HG02623 (cell line): ENCODE data around the gene KIN.
"Not testable (repeated sequence)": the region's sequence is repeated elsewhere in the genome, so short reads cannot be mapped to it uniquely, and the experiment has no call there.

ENCODE experiments used
- ATAC-seq: cut with Tn5 transposase; IDR thresholded peaks from one replicate; pipeline ENCODE4 v1.9.1; 2021; ENCODE audit warnings: moderate library complexity; ENCODE audit not compliant: unreplicated experiment

The KIN gene, protein sequence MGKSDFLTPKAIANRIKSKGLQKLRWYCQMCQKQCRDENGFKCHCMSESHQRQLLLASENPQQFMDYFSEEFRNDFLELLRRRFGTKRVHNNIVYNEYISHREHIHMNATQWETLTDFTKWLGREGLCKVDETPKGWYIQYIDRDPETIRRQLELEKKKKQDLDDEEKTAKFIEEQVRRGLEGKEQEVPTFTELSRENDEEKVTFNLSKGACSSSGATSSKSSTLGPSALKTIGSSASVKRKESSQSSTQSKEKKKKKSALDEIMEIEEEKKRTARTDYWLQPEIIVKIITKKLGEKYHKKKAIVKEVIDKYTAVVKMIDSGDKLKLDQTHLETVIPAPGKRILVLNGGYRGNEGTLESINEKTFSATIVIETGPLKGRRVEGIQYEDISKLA

DNA sequence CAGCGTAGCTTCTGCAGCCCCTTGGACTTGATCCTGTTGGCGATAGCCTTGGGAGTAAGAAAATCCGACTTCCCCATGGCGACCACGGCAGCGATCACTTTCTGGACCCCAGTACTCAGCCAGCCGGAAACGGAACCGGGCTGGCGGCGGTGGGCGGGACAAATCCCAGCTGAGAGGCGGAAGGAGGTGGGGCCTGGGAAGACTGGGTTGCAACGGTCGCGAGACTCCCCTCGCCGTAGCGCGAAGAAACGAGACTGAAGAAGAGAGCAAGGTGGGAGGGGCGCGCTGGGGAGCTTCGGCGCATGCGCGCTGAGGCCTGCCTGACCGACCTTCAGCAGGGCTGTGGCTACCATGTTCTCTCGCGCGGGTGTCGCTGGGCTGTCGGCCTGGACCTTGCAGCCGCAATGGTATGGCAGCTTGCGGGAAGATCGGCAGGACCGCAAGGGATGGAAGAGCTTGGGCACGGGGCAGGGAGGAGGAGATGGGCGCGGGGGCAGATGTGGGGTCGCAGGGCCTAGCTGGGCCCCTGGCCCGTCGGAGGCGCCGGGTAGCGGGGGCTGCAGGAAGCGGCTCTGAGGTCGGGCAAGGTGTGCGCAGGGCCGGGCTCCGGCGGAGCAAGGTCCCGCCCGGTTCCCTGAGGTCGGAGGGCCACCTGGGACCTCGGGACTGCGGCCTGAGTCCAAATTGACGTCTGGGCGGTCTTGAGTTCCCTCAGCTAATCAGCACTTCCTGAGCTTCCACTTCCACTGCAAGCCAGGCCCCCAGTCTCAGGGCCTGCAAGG, at the start of gene KIN, which contains the start of gene ATP5F1C:
Gene KIN, minus strand, starts transcription at position 137 of the 782 bp plus-strand sequence. Its CDS starts 60 bp downstream, at position 77.
Gene ATP5F1C, plus strand, starts transcription at position 321 of the 782 bp plus-strand sequence. Its CDS starts 31 bp downstream, at position 352.
- peak; percentile 90 for ATAC-seq

DNA sequence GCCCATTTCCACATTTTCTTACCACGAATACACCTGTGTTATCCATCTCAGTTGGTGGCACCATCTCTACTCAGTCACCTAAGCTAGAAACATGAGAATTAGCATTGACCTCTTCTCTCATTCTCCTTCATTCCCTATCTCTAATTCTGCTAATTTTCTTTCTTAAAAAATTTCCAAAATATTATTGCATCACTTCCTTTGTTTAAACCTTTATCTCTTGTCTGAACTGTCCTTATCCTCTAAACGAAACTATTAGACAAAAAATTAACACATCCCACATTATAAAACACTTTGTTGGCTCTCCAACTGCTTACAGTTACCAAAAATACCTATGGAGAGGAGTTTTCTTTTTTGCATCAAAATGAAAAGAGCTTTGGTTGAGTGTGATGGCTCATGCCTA, 48.8 kb upstream of the KIN start:
- no peak for ATAC-seq

DNA sequence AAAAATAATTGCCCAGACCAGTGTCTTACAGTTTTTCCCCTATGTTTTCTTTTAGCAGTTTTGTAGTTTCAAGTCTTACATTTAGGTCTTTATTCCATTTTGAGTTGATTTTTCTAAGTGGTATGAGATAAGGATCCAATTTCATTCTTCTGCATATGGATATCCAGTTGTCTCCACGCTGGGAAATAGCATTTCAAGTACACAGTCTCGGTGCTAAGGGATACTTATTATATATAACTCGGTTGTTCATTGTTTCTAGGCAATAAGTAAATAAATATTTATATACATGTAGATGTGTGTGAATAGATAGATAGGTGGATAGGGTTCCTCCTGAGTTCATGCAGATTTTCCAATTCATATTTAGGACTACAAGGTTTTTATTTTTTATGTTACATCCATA, 46.5 kb upstream of the KIN start:
- ATAC-seq = no peak

DNA sequence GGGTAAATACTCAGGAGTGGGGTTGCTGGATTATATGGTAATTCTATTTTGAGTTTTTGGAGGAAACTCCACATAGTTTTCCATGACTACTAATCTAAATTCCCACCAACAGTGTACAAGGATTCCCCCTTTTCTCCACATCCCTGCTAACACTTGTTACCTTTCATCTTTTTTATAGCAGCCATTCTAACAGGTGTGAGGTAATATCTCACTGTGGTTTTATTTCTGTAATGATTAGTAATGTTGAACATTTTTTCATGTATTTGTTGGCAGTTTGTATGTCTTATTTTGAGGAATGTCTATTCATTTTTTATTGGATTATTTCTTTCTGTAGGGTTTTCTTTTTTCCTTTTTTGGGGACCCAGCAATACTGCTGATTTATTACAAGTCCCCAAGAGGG, 45.4 kb upstream of the KIN start:
- ATAC-seq = no peak

DNA sequence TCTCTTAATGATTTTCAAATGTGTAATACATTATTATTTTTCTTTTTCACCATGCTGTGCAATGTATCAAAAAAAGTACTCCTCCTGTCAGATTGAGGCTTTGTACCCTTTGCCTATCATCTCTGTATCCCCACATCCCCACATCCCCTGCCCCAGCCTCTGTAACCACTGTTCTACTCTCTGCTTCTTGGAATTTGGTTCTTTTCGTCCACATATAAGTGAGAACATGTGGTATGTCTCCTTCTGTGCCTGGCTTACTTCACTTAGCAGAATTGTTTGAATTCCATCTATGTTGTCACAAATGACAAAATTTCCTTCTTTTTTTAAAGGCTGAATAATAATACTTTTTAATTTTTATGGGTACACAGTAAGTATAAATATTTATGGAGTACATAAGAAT, 44.3 kb upstream of the KIN start:
- no peak for ATAC-seq

DNA sequence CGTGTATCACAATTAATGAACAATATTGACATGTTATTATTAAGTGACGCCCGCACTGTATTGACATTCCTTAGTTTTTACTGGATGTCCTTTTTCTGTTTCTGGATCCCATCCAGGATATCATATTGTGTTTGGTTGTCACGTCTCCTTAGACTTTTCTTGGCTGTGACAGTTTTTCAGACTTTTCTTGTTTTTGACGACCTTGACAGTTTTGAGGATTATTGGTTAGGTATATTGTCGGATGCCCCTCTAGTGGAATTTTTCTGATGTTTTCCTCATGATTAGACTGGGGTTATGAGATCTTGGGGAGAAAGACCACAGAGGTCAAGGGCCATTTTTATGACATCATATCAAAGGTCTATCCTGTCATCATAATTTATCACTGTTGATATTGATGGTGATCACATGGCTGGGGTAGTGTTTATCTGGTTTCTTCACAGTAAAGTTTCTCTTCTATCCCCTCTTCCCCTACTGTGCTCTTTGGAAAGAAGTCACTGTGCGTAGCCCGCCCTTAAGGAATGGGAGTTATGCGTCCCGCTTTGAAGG, 41.6 kb upstream of the KIN start:
- no peak for ATAC-seq

DNA sequence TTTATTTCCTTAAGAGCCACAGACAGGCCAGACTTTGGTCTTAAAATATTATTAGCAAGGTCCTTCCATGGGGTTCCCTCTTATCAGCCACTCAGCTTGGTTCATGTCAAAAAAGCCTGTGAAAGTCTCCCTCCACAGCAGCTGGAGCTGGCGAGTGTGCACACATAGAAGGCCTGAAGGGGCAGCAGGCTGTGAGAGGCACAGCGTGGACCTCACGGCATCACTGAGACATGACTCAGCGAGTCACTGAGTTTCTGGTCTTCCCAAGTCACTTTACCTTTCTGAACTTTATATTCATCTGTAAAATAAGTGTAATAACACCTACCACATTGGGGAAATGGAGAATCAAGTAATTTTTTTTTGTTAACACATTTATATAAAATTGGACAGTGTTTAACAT, 39.2 kb upstream of the KIN start:
- no peak for ATAC-seq

DNA sequence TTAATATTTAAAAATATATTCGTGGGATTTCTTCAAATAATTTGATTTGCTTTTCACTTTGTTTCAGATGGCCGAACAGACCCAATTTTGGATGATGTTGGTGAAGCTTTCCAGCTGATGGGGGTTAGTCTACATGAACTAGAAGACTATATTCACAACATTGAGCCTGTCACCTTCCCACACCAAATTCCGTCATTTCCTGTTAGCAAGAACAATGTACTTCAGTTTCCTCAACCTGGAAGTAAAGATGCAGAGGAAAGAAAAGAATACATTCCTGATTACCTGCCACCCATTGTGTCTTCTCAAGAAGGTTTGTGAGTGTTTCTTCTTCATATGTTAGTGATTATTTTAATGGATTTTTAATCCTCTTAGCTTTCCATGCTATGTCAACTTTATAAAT, 36.5 kb upstream of the KIN start:
- no peak for ATAC-seq

DNA sequence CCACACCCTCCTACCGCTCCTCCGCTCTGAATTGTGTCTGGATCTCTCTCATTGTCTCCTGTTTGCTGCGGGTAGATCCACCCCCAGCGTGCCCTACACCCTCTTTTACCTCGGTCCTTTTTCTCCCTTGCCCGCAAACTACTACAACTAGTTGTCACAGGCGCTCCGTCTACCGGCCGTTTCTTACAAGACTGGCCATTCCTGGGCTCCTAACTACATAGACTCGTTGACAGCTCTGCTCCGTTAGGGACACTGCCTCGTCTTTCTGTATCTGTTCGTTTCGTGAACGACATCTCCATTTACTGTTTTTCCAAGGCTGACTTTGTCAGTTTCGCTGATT, 31.3 kb upstream of the KIN start:
- peak; percentile 32 for ATAC-seq

DNA sequence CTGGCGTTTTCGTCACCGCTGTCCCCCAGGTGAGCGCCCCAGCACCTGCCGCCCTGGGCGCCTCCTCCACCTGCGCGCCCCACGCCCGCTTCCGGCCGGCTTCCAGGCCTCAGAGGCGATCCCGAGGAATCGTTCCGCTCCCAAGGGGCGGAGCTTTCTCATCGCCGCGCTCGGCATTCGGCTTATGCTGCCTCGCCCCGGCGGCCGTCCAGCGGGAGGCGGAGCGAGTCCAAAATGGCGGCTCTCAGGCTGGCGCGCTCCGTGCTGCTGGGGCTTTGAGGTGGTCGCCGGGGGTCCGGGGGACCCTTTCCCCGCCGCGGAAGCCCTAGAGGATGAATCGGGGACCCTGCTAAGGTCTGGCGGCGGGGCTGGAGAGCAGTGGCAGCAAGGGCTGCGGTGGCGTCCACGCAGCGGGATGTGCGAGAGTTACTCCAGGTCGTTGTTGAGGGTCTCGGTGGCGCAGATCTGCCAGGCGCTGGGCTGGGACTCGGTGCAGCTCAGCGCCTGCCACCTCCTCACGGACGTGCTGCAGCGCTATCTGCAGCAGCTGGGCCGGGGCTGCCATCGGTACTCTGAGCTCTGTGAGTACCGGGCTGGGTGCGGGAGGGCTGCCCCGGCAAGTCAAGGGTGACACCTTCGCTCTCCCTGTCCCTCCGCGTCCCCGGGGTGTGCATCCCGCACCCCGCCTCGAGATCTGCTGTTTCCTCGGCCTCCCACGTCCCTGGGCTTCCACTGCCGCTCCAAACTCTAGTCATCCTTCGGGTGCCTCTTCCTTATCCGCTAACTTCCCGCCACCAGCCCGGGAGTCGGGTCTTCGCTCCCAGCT, 30.7 kb upstream of the KIN start, which contains the start of gene TAF3:
Gene TAF3, plus strand, starts transcription at position 211 of the 826 bp plus-strand sequence. Its CDS starts 205 bp downstream, at position 416.
- ATAC-seq = peak; percentile 82

DNA sequence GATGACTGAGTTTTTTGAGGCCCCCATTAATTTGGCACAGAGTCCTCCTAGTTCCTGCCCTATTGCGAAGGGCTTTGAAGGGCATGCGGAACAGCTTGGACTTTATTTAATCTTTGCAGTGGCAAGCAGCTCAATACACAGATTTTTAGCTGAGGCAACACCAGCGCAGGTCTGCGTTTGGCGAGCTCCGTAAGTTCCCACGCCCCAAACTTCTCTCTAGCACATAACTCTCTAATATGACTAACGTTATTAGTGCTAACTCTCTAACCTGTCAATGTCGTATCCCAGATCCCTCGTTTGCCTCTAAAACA, 30.1 kb upstream of the KIN start:
- ATAC-seq = peak; percentile 16

DNA sequence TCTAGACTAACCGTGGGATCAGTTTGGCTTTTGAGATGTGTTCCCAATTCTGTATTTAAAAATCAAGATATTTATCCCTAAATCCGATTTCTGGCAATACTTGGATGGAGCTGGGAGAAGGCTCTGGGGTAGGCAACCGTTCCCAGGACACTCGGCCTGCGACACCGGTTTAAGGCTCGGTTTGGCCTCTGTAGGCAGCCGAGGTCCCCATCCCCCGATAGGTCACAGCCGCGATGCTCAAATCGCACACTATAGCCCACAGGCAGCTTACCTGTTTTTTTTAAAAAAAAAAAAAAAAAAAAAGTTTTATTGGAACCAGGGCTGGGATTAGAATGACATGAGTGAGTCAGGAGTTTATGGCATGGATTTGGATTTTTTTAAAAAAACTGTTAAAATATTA, 29.8 kb upstream of the KIN start:
- ATAC-seq = no peak

DNA sequence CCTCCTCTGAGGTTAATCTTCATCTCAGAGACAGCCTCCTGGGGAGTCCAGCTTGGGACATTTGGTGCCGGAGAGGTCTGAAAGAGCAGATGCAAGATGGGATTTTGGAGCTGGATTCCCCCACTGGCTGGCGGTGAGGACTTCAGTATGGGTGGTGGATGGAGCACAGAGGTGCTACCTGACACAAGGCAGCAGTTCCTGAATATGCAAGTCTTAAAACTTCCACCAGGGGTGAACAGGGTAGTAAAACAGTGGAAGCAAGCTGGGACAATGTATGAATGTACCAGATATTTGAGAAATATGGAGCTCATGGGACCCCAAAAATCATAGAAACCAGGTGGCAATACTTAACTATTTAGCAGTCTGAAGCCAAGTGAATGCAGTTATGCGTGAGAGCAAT, 25.7 kb upstream of the KIN start:
- no peak for ATAC-seq

DNA sequence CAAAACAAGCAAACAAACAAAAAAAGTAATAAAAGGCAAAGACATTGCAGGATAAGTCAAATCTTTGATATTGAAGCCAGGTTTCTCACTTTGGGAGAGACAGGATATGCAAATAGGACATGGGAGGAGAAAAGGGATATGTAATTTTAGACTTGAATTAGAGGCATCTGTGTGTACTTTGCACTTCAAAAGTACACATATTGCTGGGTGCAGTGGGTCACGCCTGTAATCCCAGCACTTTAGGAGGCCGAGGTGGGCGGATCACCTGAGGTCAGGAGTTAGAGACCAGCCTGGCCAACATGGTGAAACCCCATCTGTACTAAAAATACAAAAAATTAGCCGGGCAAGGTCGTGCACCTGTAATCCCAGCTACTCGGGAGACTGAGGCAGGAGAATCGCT, 23.9 kb upstream of the KIN start:
- ATAC-seq = not testable (repeated sequence)

DNA sequence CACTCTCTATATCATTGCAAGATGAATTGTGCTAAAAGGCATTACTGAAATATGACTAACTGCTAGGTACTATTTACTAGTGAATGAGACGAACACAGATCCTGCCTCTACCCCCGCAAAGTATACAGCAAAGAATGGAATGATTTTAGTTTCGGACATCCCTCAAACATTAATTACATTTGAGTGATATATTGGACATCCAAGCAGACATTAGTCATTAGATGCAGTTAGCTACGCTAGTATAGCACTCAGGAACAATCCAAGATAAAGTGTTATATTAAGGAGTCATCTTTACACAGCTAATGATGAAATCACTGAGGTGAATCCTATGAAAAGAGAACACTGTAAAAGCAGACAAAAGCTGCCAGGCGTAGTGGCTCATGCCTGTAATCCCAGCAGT, 23.2 kb upstream of the KIN start:
- ATAC-seq = no peak

DNA sequence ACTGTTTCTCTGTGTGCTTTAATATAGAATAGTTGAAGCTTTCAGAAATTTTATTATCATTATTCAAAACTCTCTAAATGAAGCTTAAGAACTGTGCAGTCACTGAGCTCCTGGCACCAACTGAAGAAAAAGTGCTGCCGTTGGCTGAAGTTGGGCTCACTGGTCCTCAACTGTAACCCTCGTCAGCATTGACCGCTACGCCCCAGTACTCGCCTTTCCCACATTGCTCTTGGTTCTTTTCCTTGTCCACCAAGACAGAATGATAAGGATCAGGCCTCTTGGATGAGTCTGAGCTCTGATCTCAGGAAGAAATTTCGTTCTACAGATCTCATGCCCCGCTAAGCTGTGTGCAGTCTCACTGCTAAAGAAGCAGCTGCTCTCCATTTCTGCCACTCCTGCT, 22.6 kb upstream of the KIN start:
- ATAC-seq = no peak

DNA sequence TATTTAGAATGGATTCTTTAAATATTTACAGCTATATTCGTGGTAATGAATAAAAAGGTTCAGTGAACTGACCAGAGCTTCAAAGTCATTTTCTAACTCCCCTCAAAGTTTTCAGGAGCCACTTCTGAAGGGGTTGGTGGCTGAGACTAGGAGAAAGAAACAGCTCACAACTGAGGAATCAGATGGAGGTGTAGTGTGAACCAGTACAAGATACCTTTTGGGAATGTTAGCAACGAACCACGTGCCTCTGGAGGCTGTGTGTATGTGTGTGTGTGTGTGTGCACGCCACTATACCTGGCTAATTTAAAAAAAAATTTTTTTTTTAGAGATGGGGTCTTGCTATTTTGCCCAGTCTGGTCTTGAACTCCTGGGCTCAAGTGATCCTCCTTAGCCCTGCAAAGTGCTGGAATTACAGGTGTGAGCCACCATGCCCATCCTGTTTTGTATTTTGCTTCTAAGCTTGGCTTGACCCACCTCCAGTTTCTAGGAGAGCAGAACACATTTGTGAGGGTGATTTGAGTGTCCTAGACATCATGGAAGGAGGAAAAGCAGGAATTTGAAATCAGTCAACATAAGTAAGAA, 21.0 kb upstream of the KIN start:
- no peak for ATAC-seq

DNA sequence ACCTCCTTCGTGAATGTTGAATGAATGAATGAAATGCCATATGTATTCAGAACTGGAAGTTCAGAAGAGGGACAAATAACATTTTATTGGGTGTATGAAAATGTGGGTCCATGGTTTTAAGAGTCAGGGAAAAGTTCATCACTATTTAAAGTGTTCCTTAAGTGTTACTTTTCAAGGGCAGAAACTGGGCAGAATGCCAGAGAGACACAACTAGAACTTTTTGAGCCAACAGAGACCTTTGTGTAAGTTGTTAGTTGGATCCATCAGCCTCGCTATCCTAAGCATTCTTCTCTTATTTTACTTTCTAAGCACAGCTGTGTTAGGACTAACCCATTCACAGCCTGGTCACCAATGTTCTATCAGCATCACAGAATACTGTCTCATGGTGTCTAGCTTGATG, 16.9 kb upstream of the KIN start:
- no peak for ATAC-seq

DNA sequence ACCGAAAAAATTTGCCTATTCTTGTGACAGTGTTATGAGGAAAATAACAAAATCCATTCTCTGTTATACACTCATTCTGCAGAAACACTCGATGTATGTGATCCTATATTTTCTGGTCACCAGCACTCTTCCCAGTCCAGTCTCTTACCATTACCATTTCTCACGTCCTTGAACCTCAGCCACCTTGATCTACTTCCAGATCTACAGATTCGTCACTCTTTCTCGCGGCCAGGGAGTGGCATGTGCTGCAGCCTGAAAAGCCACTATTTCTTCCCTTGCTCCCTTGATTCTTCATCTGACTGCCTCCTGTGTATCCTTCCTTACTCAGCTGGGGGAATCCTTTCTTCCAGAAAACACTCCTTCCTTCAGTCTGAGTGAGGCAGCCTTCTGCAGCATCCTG, 16.4 kb upstream of the KIN start:
- ATAC-seq = no peak

DNA sequence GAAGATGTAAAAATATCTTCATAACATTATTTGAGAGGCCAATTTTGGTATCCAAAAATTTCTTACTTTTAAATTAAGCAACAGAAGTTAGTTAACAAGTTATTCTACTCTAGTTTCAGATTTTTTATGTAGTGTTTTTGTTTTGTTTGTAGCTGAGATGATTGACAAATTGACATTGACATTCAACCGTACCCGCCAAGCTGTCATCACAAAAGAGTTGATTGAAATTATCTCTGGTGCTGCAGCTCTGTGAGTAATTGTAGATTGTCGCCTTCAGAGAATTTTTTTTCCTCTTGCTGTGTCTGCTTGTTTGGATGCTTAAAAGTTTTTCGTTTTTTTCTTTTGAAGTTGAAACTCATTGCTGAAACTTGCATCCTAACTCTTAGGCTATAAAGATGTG, 14.8 kb upstream of the KIN start:
- no peak for ATAC-seq

DNA sequence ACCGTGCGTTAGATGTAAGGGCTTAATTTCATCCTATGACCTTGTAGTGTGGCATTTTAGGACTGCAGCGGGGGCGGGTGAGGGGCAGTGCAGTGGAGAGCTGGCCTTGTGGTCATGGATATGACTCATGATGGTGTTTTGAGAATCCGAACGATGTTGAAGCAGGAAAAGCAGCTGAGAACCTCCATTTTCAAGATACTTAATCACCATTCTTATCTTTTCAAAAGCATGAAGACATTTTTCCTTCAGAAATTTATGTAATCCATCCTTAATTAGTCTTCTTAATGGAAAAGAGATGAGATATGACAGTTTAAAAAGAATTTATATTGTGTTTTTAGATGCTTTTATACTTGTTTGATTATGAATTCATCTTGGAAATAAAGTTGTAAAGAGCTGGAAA, 9.8 kb upstream of the KIN start:
- ATAC-seq = no peak
